LoVo (cell line): ENCODE data around the gene TNFRSF13B.
"Not testable (repeated sequence)": the region's sequence is repeated elsewhere in the genome, so short reads cannot be mapped to it uniquely, and the experiment has no call there.

ENCODE experiments used
- DNase-seq: peaks from one replicate; pipeline ENCODE4 v3.0.0-alpha.2; 2016; ENCODE audit warnings: low spot score

The TNFRSF13B gene

DNA sequence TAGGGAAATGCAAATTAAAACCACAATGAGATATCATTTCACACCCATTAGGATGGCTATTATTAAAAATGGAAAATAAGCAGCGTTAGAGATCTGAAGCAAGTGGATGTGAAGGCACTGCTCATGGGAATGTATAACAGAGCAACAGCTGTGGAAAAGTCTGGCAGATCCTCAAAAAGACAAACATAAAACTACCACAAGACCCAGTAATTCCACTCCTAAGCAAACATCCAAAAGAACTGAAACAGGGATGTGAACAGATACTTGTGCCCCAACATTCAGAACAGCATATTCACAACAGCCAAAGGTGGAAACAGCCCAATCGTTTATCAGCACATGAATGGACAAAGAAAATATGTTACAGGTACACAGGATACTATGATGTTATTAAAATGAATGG, 10.9 kb downstream of the TNFRSF13B start:
- not testable (repeated sequence) for DNase-seq

- not testable (repeated sequence) for DNase-seq
Measured at GRCh38 chr17:16955011-16955410, 16.9 kb downstream of the TNFRSF13B start.

- no peak for DNase-seq
Measured at GRCh38 chr17:16954521-16954920, 17.4 kb downstream of the TNFRSF13B start.

GRCh38 chr17:16953841-16954240, 18.1 kb downstream of the TNFRSF13B start:
- no peak for DNase-seq

DNA sequence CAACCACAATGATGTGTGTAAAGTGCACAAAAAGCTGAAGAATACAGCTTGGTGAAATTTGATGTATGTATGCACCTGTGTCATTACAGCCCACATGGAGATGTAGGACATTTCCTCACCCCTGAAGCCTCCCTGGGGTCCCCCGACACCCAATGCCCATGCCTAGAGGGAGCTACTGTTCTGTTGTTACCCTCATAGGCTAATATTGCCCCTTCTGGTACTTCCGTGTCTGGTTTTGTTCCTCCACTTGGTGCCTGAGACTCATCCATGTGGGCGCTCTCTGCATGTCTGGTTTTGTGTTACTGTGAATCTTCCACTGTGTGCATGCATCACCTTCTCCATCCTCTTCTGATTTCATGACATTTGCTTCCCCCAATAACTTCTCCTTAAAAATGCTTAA, 18.6 kb downstream of the TNFRSF13B start:
- no peak for DNase-seq

DNA sequence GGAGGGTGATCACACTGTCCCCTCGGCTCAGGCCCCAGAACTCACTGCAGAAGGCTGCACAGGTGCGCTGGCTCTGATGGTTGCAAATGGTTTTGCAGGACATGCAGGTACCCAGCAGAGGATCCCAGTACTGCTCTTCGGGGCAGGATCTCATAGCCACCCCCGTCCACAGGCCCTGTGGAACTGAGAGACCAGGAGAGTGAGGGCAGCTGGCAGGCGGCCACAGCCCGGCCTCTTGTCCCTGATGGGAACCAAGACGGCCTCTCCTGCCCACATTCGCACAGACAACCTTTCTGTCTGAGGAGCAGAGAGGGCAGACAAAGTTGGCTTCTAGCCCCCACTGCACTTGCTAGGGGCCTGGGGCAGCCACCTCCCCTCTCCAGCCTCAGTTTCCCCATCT, 19.5 kb downstream of the TNFRSF13B start:
- DNase-seq: no peak

DNA sequence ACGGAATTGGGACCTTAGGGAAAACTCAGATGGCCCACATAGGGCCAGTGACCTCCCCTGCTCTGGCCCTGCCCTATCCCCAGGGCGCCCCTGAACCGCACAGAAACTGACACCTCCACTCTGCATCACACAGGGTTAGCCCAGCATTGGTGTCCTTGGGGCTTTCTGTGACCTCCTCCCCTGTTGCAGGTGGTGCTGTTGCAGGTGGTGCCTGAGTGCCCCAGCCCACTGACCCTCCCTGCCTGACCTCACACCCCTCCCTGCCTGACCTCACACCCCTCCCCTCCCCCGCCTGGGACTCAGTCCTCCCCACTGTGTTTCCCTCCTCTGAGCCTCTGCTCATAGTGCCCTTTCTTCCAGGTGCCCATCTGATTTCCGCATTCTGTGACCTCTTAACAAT, 21.4 kb downstream of the TNFRSF13B start:
- DNase-seq: no peak

- no peak for DNase-seq
Measured at GRCh38 chr17:16948587-16949376, 23.1 kb downstream of the TNFRSF13B start.

DNA sequence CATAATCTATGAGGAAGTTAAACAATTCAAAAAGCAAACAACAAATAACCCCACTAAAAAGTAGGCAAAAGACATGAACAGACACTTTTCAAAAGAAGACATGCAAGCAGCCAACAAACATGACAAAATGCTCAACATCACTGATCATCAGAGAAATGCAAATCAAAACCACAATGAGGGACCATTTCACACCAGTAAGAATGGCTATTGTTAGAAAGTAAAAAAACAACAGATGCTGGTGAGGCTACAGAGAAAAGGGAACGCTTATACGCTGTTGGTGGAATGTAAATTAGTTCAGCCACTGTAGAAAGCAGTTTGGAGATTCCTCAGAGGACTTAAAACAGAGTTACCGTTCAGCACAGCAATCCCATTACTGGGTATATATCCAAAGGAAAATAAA, 24.4 kb downstream of the TNFRSF13B start:
- no peak for DNase-seq

DNA sequence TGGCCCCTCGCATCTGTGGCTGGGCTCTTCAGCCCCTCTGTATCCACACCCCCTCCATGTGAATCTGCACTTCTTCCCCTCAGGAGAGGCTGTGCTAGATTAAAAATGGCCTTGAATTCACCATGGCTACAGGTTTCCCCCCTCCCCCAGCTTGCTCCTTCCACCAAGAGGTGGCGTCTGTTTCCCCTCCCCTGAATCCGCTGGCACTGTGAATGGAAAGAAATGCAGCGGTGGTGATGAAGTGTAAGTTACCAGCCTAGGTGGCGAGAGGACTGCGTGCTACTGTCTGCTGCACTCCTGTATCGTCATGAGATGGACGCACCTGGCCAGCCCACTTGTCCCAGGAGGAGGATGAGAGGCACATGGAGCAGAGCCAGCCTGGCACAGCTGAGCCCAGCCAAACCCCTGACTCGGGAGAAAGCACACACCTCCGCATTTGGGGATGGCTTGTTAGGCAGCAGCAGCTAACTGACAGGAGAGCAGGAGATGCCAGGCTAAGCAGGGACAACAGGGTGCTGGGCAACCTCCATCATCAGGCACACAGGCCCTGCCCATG, 26.2 kb downstream of the TNFRSF13B start:
- no peak for DNase-seq

DNA sequence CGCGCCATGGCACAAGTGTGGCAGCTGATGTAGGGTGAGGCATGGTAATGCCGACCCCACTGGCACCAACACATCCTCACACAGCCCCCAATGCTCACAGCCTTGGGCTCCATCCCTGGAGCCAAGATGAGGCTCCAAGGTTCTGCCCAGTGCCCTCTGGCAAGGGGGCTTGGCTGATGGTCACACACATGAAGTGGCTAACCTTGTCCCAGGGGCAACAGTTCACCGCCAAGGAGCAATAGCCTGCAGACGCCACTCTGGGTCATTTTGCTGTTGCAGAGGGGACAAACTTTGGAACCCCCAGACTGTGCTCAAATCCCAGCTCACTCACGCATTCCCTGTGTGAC, 26.8 kb downstream of the TNFRSF13B start:
- no peak for DNase-seq

DNA sequence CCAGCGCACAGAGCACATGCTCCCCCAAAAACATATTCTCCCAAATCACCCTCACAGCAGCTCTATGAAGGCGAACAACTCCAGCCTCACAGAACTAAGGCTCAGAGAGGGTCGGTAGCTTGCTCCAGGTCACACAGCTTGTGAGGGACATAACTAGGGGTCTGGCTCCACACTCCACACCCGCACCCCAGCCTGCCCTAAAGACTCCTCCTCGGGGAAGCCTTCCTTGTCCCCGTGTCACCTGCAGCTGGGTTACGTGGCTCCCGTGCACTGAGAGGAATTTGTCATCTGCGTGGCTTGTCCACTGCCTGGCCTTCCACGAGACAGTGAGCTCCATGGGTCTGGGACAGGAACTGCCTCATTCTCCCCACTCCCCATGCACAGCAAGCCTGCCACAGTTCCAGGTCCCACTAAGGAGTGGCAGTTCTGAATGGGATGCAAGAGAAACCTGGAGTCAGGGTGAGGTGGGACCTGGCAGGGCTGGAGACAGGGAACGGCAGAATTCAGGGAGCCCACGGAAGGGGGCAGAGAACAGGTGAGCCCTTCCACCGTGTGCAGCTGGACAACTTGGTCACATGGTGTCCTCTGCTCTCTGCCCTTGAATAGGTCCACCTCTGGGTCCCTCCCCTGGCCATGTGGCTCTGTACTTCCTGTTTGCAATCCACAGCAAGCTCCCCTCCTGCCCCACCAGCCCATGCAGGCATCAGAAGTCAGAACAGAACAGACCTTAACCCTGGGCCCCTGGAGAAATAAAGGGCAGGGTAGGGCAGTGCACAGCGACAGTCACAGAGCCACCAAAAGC, 27.4 kb downstream of the TNFRSF13B start:
- DNase-seq: no peak

GRCh38 chr17:16943541-16944333, 28.2 kb downstream of the TNFRSF13B start:
- no peak for DNase-seq

DNA sequence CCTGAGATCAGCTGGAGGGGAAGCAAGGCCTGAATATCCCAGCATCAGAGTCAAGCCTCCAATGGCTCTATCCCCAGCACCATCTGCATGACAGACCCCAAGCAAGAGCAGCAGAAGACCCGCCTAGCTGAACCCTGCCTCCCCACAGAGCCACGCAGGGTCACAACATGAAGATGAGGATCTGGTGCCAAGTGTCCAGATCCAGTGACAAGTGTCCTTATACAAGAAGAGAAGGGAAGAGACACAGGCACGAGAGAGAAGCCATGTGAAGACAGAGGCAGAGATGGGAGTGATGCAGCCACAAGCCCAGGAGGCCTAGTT, 28.9 kb downstream of the TNFRSF13B start:
- no peak for DNase-seq

DNA sequence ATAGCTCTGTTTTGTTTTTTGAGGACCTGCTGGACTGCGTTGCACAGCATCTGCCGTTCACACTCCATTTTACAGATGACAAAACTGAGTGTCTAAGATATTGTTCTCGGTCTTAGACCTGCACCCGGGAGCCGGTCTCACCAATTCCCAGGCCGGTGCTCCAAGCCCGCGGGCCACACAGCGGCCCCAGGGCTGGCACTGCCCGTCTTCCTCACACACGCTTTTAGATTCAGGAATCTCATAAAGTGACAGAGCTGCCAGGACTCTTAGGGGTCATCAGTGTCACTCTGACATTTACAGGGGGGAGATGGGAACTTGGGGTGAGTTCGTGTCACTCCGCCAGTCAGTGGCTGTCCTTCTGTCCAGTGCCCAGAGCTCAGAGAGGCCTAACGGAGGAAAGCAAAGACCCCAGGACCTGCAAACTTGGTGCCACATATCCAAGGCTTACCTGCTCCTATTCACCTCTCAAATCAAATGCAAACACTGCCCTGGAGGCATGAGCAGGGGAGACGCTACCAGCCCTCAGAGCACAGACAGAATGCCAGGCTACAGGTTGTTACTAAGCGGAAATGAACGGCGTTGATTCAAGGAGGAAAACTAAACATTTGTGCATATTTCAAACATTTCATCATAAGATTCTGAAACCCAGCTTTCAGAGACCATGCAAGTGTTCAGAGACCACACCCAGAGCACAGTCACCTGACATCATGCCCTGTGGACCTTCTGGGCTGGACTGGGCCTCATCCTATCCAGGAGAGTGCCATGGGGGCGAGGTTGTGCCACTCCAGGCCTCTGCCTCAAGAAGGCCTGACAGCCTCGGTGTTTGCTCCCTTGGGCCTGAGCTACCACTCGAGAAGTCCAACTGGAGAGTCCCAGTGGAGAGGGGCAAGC, 29.5 kb downstream of the TNFRSF13B start:
- no peak for DNase-seq

DNA sequence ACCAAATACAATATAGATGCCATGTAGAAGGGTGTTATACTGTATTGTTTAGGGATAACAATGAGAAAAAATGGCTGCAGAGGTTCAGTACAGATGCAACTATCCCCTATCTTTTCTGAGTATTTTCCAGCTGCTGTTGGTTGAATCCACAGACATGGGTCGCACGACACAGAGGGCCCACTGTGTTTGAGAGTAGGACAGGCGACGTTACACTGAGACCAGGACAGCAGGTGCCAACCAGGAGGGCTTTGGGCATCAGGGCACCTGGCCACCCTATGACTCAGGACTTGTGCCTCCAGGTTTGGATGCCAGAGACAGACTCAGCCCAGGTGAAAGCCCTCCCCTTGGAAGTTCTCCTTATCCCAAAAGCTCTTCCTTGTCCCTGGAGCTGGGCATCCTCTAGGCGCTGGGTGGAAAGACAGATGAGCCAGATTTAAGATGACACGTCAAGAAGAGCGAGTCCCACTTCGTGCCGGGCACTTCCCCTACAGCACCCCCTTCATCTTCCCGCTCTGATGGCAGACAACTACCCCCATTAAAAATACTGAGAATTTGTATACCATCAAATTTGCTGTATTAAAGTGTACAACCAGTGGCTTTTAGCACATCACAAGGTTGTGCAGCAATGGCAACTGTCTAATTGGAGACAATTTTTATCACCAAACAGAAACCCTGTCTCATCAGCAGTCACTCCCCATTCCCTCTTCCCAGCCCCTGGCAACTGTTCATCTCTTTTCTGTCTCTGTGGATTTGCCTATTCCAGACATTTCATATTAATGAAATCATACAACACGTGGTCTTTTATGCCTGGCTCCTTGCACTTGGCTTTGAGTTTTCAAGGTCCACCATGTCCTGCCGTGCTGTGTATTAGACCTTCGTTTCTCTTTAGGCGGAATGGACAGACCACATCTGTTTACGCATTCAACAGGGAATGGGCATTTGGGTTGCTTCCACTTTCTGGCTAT, 30.6 kb downstream of the TNFRSF13B start:
- no peak for DNase-seq

- DNase-seq: no peak
Measured at GRCh38 chr17:16940116-16940881, 31.6 kb downstream of the TNFRSF13B start.

- DNase-seq: no peak
Measured at GRCh38 chr17:16939606-16940115, 32.3 kb downstream of the TNFRSF13B start.

DNA sequence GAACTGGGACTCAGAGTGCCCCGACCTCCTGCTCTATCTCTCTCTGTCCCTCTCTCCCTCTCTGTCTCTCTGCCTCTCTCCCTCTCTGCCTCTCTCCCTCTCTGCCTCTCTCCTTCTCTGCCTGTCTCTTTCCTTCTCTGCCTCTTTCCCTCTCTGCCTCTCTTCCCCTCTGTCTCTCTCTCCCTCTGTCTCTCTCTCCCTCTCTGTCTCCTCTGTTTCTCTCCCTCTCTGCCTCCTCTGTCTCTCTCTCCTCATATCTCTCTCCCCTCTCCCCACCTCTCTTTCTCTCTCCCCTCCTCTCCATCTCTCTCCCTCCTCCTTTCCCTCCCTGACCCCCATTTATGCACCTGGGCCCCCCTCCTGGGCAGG, 32.7 kb downstream of the TNFRSF13B start:
- no peak for DNase-seq
